Keratinocyte (primary cell): Measurements from ENCODE around the gene CCDC92B.

Source experiments
- CTCF ChIP-seq, 3 experiments: IDR thresholded peaks in 1 of 3; conservative IDR thresholded peaks in 1 of 3; optimal IDR thresholded peaks in 1 of 3; 2 replicates in 2 of 3; 3 replicates in 1 of 3; pipeline versions ENCODE3 to v1.5.1; 2011; ENCODE audit warnings: low read length in 3 of 3, mild to moderate bottlenecking in 3 of 3, moderate library complexity in 2 of 3, control low read depth in 1 of 3, inconsistent platforms in 1 of 3; ENCODE audit not compliant: insufficient read depth in 2 of 3; ENCODE audit errors: extremely low read depth in 1 of 3
- EZH2 ChIP-seq: IDR thresholded peaks from one replicate; pipeline ENCODE4 v1.6.1; 2012; ENCODE audit warnings: inconsistent platforms, mild to moderate bottlenecking, low read length, moderate library complexity

- TF ChIP-seq CTCF (optimal IDR thresholded peaks at IDR 0.05 in 1 of 3, IDR thresholded peaks at IDR 0.05 in 1 of 3, conservative IDR thresholded peaks at IDR 0.05 in 1 of 3; ENCODE audit: extremely low read depth in 1 of 3, insufficient read depth in 2 of 3, low read length in 3 of 3) (no peak), EZH2 (no peak)
Measured at GRCh38 chr17:2706911-2707510, 42.4 kb downstream of the CCDC92B start.
